Activated T-cell treated with anti-CD3 and anti-CD28 coated beads, Interleukin-2, amount 50 U/mL, for 48 hours (primary cell): ENCODE measurements around the gene PITRM1.
A peak's percentile ranks its signal among the peaks of the same experiment; 100 is the strongest.
"Not testable (repeated sequence)": the region's sequence is repeated elsewhere in the genome, so short reads cannot be mapped to it uniquely, and the experiment has no call there.

Source experiments
- DNase-seq, 2 experiments: peaks; one replicate each; pipeline ENCODE4 v3.0.0-alpha.2; 2020

Gene PITRM1

GRCh38 chr10:3198900-3199299 is 26.3 kb upstream of the PITRM1 start:
- DNase-seq, result no peak

DNA sequence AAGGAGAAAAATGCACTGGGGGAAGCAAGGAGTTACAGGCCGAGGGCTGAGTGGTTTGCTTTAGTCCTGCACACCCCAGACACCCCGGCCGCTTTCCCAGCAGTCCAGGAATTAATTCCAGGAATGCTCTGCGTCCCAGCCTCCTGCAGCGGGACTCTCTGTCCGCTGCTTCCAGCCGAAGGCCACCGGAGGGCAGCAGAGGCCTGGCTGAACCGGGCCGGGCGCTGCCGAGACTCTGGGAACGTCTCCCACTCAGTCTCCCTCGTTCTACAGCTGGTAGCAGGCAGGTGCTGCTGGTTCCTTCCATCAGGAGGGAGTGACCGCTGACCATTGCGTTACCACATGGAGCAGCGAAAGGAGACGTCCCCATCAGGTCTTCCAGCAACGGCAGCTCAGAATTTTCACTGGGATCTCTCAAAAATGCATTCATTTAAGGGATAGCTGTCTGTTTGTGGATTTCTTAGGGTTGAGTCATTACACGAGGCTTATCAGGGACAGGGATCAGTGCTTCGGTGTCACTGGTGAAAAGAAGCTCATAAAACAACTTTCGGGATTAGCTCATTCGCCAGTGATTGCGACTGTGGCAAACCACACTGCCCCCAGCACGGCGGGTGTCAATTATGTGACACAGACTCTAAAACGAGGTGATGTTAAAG is 24.9 kb upstream of the PITRM1 start:
- DNase-seq, result peak; percentile 88

- DNase-seq, result no peak
These were observed 24.4 kb upstream of the PITRM1 start for GRCh38 chr10:3196958-3197347.

DNA sequence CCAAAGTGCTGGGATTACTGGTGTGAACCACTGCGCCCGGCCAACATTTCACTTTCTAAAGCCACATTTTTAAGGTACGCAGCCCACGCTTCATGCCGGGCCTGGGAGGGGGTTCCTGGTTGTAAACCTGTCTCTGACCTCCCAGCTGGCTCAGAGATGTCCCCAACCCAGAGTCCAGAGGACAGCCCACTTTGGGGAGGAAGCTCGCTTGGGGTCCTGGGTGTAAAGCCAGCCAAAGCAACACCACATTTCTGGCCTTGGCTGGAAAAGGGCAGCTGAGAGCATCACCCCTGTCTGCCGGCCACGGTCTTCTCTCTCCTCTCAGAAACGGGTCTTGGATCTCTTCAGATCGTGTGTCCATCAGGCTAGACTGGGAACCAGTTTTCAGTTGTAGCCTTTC is 23.9 kb upstream of the PITRM1 start:
- no peak for DNase-seq

GRCh38 chr10:3195726-3196125 is 23.1 kb upstream of the PITRM1 start:
- DNase-seq, result no peak

GRCh38 chr10:3195286-3195685 is 22.7 kb upstream of the PITRM1 start:
- no peak for DNase-seq

DNA sequence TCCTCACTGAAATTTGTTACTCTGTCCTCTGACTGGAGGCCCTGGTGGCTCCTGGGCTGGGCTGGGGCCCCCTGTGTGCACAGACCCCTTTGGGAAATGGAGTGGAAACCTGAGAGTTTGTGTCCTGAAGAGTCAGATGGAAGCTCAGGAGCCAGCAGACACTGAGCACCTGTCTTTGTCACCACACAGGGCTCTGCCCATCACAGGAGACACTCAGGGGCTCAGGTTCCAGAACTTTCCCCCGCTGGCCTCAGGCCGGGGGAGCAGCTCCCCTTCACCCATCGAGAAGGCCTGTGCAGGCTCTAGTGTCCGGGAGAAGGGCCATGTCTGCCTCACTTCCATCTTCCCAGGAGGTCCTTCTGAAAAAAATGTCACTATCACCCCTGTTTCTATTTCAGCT is 22.3 kb upstream of the PITRM1 start:
- no peak for DNase-seq

DNA sequence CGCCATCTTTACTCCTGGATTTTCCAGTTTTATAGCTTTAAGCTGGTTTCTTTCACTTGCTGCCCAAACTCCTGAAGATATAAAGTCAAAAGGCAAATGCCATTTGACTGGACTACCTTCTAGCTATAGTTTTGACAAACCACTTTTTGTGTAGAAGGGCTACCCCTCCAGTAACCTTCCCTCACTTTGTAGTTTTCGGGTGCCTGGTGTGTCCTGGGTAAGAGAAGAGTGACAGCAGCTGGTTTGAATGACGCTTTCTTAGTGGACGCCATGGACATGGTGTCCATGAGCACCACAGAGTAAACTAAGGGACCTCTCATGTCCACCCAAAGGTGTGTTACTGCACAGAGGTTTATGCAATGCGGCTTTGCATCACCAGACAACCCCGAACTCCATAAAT is 21.2 kb upstream of the PITRM1 start:
- DNase-seq, result no peak

- peak; percentile 63 to 66 for DNase-seq
These were observed 20.5 kb upstream of the PITRM1 start for GRCh38 chr10:3192856-3193635.

- DNase-seq, result no peak
These were observed 18.2 kb upstream of the PITRM1 start for GRCh38 chr10:3190817-3191216.

DNA sequence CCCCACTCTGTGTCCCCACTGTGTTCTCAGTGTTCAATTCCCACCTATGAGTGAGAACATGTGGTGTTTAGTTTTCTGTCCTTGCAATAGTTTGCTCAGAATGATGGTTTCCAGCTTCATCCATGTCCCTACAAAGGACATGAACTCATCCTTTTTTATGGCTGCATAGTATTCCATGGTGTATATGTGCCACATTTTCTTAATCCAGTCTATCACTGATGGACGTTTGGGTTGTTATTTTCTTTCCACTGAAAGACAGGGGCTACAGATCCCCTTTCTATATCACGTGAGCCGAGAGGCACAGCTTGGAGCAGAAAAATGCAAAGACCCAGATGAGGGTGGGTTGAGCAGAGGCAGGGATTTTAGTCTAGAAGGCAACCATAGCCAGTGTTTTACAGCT is 14.6 kb upstream of the PITRM1 start:
- DNase-seq, result not testable (repeated sequence)

DNA sequence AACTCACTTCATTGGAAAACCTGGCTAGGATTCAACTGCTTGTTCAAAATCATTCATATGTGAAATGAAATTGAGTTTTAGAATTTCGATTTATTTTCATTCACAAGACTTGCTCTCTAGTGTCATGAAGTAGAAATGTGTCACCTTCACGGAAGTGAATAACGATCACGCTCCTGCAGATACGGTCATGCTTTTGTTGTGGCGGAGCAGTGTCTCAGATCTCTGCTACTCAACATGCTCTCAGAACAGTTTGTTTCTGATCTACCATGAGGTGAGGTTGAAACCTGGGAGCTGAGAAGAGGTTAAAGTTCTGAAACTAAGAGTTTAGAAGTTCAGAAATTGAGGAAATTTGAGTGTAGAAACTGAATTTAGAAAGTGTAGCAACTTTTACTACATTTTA is 13.8 kb upstream of the PITRM1 start:
- DNase-seq, result peak in 1 of 2 experiments; percentile 58

DNA sequence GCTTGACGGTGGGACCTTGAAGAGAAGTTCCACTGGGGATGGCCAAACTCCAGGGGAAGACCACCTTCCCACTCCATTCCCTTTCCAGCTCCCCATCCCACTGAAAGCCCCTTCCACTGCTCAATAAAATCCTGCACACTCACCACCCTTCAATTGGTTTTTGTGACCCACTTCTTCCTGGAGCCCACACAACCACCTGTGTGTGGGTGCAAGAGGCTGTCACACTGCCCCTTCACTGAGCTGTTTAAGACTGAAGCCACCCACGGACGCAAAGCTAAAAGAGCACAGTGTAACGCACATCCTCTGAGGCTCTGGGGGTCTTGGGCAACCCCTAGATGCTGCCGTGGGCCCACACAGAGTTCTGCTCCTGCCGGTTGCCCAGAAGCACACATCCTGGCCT is 12.8 kb upstream of the PITRM1 start:
- no peak for DNase-seq

DNA sequence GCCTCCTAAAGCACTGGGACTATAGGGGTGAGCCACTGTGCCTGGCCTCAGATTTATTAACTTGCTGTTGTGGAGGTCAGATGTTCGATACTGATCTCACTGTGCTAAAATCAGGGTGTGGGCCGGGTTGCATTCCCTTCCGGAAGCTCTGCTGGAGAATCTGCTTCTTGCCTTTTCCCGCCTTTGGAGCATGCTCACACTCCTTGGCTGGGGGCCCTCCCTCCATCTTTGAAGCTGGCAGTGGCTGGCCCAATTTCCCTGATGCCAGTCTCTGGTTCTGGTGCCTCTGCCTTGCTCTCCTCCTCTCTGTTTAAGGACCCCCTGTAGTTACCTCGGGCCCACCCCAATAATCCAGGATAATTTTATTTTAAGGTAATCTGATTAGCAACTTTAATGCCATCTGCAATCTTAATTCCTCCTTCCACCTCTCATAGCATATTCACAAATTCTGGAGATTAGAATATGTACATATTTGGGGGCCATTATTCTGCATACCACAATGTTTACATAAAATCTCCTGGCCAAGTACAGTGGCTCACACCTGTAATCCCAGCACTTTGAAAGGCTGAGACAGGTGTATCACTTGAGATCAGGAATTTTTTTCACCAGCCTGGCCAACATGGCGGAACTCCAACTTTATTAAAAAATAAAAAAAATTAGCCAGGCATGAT is 7.9 kb upstream of the PITRM1 start:
- DNase-seq, result no peak

- DNase-seq, result no peak
These were observed 6.6 kb upstream of the PITRM1 start for GRCh38 chr10:3179174-3179573.

DNA sequence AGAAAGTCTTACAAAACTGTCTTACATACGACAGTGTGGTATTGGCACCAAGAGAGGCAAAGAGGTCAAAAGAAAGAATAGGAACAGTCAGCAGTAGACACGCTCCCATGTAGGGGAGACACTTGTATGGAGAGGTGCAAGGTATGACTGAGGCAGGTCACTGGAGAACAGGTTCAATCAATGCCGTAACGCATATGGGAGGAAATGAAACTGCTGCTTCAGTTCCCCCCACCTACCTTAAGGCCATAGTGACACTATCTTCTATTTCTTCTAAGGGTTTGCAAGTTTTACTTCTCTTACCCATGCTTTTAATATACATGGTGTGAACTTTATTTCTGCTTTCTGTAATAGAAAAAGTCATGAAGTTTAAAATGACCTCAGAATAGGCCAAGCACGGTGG is 5.5 kb upstream of the PITRM1 start:
- DNase-seq, result no peak

- DNase-seq, result no peak
These were observed 743 bp upstream of the PITRM1 start for GRCh38 chr10:3173171-3173878.

DNA sequence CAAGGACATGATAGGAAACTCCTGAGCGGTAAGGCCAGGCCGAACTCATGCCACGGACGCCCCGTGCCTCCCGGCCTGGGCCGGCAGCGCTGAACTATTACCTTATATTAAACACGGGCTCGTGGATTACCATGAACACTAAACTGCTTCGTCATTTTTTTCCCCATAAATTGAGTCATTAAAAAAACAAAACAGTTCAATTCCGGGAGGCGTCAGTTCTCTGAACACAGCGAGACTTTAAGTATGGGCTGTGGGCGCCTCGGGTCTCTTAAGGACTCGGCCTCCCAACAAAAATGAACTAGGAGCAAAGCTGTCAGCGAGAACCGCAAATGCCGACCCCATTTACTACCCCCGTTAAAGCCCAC is 519 bp downstream of the PITRM1 start:
- no peak for DNase-seq

GRCh38 chr10:3171488-3171887 is 1.1 kb downstream of the PITRM1 start:
- not testable (repeated sequence) for DNase-seq

- no peak for DNase-seq
These were observed 2.9 kb downstream of the PITRM1 start for GRCh38 chr10:3169673-3170072.

DNA sequence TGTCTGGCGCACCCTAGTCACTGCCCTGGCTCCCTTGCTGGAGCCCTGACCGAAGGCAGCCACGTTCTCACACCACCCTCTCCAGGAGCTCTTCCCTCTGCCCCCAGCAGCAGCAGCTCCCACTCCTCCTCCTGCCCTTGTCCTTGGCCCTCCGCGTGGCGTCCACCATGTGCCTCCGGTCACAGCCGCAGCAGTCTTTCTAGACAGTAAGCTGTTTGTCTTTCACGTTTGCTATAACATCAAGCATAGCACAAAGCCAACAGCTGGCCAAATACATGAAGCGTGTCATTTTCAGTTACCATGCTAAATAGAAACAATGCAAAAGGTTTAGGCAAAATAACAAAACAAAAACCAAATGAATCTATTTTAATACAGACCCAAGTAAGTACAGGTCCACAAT is 3.3 kb downstream of the PITRM1 start:
- no peak for DNase-seq

DNA sequence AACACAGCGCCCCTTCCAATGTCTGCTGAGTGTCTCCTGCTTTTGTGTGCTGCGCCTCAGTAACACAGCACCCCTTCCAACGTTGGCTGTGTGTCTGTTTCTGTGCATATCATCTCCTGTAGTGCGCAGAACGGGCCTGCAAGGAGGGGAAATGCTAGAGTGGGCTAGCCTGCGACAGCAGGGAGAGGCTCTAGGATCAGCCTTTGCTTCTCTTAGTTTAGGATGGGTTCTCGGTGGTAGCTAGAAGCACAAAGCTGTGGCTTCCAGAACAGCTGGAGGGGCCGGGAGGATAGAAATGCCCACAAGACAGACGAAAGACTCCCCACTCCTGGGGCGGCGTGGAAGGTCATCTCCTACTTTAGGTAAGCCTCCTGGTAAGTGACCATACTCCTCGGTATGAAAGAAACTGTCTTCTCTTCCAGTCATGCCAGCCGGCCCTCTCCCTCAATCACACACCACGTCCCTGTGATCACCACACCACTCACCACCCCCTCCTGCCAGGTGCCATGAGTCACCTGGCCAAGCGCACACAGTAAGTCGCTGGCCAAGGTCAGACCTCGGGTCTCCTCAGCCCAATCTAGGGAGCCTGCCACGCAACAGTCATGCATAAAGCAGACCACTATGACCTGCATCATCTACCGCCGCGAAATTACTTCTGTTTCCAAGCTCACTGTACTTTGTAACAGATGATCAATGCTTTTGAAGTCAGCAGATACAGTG is 4.8 kb downstream of the PITRM1 start:
- DNase-seq, result no peak
